Kidney glomerular epithelial cell (primary cell): ENCODE measurements around the gene PER2.

Source experiments
- DNase-seq: peaks from one replicate; lab custom pipeline; 2025; lab: John Stamatoyannopoulos, UW

The PER2 gene

DNA sequence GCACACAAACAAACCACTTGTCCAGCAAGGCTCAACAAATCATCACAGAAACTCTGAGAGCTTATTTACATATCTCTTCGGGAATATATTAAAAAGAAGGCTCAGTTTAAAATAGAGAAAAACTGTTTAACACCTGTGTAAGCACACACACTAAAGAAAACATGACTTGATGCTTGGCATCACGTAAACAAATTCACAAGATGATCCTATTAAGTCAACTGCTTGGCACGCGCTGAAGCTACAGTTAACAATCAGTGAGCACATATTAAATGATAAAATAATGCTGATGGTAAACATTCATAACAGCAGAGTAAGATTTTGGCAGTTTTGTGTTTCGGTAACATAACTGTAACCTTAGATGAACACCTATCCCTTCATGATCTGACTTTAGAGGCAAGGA is 44.3 kb downstream of the PER2 start:
- DNase-seq: no peak

DNA sequence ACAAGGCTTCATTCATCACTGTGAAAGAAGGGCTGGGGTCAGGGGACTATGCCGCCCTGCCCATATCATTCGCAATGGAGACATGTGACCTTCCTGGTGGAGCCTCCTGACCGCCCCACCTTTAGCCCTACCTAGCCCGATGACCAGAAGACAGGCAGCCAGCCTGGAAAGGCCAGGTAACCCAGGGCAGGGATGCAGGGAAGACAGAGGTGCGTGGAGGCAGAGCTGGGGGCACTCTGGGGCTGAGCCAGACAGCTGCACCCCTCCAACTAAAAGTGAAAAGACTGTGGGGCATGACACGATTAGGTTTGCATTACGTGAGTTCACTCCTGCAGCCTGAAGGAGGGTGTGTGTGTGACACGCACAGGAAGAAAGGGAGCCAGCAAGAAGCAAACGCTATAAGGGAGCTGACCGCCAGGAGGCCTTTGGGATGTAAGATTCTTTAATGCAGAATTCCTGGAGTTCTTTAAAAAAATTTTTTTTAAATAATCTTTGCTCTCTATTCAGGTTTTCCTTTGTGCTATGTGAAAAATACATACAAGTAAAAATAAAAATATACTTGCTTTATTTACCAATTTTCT is 44.8 kb downstream of the PER2 start:
- DNase-seq: no peak

DNA sequence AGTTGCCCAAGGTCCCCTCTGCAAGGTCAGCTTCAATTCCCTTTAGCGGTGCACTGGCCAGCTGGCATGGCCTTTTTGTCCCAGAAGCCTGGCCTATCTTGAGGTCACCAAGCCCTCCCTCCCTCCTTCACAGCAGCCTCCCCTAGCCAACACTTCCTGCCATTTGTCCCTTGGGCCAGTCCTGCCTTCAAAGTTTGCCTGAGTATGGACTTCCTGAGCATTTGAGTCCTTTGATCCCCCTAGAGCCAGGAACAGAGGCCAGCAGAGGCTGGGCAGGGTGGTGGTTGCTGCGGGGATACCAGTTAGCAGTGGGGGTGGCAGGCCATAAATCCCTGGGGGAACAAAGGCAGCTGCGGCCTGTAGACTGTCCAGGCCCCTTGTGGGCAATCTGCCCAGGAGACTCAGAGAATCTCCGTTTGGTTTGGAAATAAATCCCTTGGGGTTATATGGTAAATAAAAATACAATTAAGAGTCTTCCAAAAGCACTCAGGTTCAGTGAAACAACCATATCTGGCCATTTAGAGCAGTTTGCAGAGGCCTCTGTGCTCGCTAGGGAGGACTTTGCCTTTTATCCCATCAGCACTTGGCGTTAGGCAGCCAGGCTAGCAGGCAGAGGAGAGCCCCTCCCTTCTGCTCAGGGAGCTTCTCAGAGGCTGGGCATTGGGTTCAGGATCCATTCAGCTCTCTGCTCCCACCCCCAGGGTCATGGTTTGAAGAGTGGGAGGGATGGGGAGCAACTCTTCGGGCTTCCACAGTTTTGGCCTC is 45.5 kb downstream of the PER2 start:
- no peak for DNase-seq

DNA sequence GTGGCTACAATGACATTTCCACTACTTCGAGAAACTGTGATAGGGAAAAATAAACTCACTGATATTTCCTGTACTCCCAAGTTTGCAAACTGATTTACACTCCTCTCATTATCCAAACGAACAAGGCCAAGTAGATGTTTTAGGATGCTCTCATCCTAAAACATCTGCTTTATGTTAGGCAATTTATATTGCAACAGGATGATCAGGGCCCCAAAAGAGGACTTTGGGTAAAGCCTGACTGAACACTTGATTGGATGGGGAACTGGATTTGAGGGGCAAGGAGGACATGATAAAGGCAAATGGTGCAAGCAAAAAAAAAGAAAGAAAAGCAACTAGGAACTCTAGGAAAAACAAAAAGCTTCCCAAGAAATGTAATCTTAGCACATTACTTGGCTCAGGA is 46.4 kb downstream of the PER2 start:
- no peak for DNase-seq

GRCh38 chr2:238240757-238241711 is 47.4 kb downstream of the PER2 start:
- no peak for DNase-seq

DNA sequence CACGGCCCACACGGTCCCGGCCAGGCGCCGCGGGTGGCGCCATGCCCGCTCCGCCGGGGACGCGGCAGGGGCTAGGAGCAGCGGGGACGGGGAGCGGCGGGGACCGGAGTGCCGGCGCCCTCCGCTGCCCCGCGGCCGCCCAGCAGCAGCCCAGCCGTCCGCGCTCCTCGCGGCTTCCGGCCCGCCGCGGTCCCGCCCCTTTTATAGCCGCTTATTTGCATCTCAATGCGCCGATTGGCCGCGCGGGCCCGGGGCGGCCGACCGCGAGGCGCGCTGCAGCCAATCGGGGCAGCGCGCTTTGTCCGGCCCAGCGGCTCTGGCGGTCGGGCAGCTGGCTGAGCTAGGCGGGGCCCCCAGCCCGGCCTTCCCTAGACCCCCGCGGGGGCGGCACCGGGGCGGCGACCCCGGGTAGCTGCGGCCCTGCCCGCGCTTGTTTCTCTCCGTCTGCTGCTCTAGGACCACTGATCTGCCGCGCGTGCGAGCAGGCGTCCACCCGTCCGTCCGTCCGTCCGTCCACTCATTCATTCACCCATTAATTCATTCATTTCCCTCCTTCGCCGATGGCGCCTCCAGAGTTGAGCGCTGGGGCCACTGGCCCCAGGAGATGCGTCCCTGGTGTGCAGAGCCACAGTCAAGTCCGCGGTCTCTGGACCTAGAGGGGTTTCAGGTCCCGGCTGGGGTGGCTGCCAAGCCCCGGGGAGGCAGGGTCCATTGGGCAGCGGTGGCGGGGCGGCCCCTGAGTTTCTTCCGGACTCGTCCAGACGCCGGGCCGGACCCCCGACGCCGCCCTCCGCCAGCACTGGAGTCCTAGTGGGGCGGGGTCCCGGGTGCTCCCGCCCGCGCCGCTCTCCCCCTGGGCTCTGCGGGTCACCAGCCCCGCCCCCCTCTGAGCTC is 48.3 kb downstream of the PER2 start, which contains the start of gene HES6:
Gene HES6, minus strand, starts transcription at position 176 of the 894 bp plus-strand sequence. Its CDS starts 133 bp downstream, at position 43.
- DNase-seq: peak; percentile 87

- DNase-seq: no peak
Observed at GRCh38 chr2:238239543-238239862, 48.9 kb downstream of the PER2 start.

DNA sequence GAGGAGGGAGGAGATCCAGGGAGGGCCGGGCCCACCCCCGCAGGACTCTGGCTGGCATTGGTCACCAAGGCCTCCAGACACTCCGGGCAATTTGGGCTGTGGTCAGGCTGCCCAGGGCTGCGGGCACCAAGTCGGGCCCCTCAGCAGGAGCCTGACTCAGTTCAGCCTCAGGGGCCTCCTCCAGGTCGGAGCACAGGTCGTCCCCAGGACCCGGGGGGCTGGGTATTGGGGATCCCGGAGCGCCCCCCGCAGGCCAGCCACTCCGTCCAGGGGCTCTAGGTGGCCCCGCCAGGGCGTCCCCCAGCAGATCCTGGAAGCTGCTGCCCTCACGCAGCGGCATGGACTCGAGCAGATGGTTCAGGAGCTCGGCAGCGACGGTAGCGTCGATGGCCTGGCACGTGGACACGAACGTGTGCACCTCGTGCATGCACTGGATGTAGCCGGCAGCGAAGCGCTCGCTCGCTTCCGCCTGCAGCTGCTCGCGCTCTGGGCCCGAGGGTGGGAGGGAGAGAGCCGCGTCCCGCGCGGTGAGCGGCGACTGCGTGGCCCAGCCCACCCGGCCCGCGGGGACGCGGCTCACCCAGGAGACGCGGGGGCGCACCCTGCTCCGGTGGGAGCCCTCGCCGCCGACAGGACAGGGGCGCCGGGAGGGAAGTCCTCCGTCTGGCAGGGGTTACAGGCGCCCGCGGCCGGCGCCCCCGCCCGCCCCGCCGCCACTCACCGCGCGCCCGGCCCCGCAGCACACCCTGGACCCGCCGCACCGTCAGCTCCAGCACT is 49.5 kb downstream of the PER2 start:
- DNase-seq: no peak

DNA sequence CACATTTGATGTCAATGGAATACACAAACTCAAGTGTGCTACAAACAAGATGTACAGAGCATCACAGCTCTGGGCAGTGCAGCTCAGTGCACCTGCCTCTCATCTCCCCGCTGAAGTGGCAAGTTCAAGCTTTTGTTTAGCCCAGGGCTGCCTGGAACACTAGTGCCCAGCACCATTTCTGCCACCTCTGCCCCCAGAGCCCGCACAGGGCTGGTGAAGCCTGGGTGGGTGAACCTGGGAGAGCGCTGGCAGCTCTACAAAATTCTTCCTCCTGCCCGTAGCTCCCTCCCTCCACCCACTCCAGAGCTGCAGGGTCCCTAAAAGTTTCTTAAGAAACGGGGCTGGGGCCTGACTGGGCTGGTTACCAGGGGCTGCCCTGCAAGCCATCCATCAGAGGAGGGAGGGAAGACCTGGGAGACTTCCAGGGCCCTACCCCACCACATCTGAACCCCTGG is 50.1 kb downstream of the PER2 start:
- no peak for DNase-seq

DNA sequence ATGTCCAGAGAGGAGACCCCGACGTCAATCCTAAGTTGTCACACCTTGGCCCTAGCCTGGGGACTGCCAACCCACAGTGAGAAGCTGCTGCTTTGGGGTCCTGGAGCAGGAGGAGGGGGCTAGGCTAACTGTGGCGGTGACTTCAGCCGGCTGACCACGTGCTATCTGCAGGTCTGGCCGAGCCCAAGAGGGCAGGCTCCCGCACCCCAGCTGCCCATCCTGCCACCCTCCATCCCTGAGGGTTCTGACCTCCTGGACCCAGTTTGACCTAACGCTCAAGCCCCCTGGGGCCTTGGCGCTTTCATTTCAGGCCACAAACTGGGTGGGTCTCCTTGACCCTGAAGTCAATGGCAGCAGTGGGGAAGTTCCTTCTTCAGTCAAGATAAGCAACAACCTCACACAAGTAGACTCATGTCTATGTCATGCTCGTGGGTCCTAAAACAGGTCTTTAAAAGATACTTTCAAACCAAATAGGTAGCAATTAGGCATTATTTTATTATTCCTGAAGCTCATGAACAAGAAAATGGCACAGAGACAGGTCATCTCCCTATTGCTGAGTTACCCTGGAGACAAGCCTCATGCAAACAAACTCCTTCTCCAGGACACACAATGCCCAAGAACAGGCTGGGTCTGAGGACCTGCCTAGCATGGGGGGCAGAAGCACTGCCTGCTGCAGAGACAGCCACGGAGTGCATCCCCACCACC is 50.8 kb downstream of the PER2 start:
- DNase-seq: no peak

DNA sequence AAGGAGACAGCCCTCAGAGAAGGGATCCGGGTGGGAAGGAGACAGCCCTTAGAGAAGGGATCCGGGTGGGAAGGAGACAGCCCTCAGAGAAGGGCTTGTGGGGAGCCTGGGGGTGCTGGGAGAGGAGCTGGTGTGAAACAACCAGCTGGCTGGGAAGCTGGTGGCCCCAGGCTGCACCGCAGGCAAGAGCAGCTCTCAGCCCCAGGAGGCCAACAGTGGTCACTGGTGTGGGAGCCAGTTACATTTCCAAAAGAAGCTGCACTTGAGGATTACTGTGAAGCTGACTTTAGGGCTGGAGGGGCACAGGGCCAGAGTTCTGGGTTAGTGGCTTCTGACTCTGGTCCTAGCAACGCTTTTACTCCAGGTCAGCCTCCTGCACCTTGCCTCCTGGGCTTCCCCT is 51.8 kb downstream of the PER2 start:
- DNase-seq: no peak

GRCh38 chr2:238235856-238236255 is 52.6 kb downstream of the PER2 start:
- no peak for DNase-seq

- DNase-seq: no peak
Observed at GRCh38 chr2:238235331-238235732, 53.1 kb downstream of the PER2 start.

GRCh38 chr2:238233625-238234024 is 54.8 kb downstream of the PER2 start:
- DNase-seq: no peak

DNA sequence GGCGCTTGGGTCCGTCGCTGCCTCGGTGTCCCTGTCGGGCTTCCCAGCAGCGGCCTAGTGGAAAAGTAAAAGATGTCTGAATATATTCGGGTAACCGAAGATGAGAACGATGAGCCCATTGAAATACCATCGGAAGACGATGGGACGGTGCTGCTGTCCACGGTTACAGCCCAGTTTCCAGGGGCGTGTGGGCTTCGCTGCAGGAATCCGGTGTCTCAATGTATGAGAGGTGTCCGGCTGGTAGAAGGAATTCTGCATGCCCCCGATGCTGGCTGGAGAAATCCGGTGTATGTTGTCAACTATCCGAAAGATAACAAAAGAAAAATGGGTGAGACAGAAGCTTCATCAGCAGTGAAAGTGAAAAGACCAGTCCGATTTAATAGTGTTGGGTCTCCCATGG is 56.6 kb downstream of the PER2 start:
- no peak for DNase-seq

DNA sequence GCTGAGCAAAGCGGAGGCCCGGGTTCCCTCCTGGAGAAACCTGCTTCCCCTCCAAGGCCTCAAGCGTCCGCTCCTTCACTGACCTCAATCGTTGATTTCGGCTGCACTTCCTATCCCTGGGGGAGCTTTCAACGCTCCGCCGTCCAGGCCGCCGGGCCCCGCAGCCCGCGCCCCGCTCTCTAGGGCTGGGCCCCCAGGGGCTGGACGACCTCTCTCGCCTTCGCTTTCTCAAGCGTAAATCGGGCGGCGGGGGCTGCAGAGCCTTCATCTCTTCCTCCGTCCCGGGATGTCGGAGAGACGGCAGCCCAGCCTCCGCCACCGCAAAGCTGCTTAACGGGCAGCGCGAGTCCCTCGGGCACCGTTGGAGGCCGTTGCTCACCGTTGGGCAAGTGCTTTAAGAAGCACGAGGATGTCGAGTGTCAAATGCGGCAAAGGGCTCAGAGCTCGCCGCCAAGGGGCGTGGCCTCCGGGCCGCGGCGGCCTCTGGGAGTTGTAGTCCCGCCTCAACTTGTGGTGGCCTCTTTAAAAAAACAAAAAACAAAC is 57.1 kb downstream of the PER2 start:
- DNase-seq: no peak

DNA sequence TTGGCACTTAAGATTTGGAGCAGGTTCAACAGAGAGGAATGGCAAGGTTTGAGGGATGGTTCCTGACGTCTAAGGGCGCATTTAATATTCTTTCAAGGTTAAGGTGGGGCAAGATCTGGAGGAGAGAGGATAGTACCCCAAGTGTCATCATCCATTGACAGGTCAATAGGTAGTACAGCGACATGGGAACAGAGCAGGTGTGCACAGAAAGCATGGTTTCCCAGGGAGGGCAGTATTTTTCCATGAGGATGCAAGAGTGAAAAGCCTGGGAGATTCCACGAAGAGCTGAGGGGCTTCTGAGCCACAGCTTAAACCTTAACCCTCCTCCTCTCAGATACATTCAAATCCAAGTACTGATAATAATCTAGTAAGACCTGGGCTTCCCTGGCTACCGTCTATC is 57.7 kb downstream of the PER2 start:
- DNase-seq: no peak

- no peak for DNase-seq
Observed at GRCh38 chr2:238228700-238229099, 59.7 kb downstream of the PER2 start.

GRCh38 chr2:238227587-238228032 is 60.8 kb downstream of the PER2 start:
- no peak for DNase-seq
